H9 (cell line): ENCODE data around the gene GATAD2B. TPM values are rescaled to one million over a fixed set of nuclear protein-coding genes. Genes with fewer than 3 reads are reported as not detected.

ENCODE experiments used
- DNase-seq: peaks from one replicate; pipeline ENCODE4 v3.0.0-alpha.2; 2017
- H2AFZ ChIP-seq: one replicate; pipeline ENCODE4 v1.6.1; 2013; ENCODE audit warnings: mild to moderate bottlenecking, low read length, control low read depth, moderate library complexity
- H2AK5ac ChIP-seq: 2 replicates; pipeline ENCODE4 v1.6.1; 2013; ENCODE audit warnings: low read length, control low read depth, mixed read lengths; ENCODE audit not compliant: insufficient read length
- H2BK120ac ChIP-seq: one replicate; pipeline ENCODE4 v1.6.1; 2013; ENCODE audit warnings: low read depth, mild to moderate bottlenecking, low read length, control low read depth, inconsistent platforms; ENCODE audit not compliant: poor library complexity, severe bottlenecking
- H2BK12ac ChIP-seq: 2 replicates; pipeline ENCODE4 v1.6.1; 2013; ENCODE audit warnings: low read length, control low read depth, mixed read lengths, low read depth; ENCODE audit not compliant: insufficient read length
- H2BK15ac ChIP-seq: 2 replicates; pipeline ENCODE4 v1.6.1; 2013; ENCODE audit warnings: low read depth, low read length, control low read depth
- H2BK20ac ChIP-seq: one replicate; pipeline ENCODE4 v1.6.1; 2013; ENCODE audit warnings: low read depth, mild to moderate bottlenecking, low read length, control low read depth, inconsistent platforms; ENCODE audit not compliant: poor library complexity, severe bottlenecking
- H2BK5ac ChIP-seq: 2 replicates; pipeline ENCODE4 v1.6.1; 2013; ENCODE audit warnings: low read length, control low read depth, mixed read lengths; ENCODE audit not compliant: insufficient read length
- H3K14ac ChIP-seq: 2 replicates; pipeline ENCODE4 v1.6.1; 2013; ENCODE audit warnings: low read length, control low read depth; ENCODE audit not compliant: insufficient read depth
- H3K18ac ChIP-seq: 2 replicates; pipeline ENCODE4 v1.6.1; 2013; ENCODE audit warnings: low read depth, mild to moderate bottlenecking, mixed read lengths, low read length, control low read depth; ENCODE audit not compliant: insufficient read length
- H3K23ac ChIP-seq: 2 replicates; pipeline ENCODE4 v1.6.1; 2013; ENCODE audit warnings: low read length, control low read depth, mixed read lengths, low read depth; ENCODE audit not compliant: insufficient read length
- H3K23me2 ChIP-seq: 2 replicates; pipeline ENCODE4 v1.6.1; 2013; ENCODE audit warnings: low read depth, mild to moderate bottlenecking, mixed read lengths, low read length, control low read depth; ENCODE audit not compliant: insufficient read length, poor library complexity, severe bottlenecking
- H3K27ac ChIP-seq: 2 replicates; pipeline ENCODE4 v1.5.1; 2013; ENCODE audit warnings: low read length, control low read depth, mixed read lengths, low read depth; ENCODE audit not compliant: insufficient read length
- H3K27me3 ChIP-seq: 2 replicates; pipeline ENCODE4 v1.6.1; 2013; ENCODE audit warnings: low read length, control low read depth, inconsistent platforms; ENCODE audit not compliant: insufficient read depth
- H3K4ac ChIP-seq: 2 replicates; pipeline ENCODE4 v1.6.1; 2013; ENCODE audit warnings: low read depth, mild to moderate bottlenecking, control low read depth, inconsistent platforms, low read length, moderate library complexity
- H3K4me1 ChIP-seq: 2 replicates; pipeline ENCODE4 v1.6.1; 2013; ENCODE audit warnings: low read length, control low read depth, inconsistent platforms; ENCODE audit not compliant: insufficient read depth
- H3K4me2 ChIP-seq: 2 replicates; pipeline ENCODE4 v1.6.1; 2013; ENCODE audit warnings: low read length, control low read depth, mixed read lengths; ENCODE audit not compliant: insufficient read length, insufficient read depth
- H3K56ac ChIP-seq: 2 replicates; pipeline ENCODE4 v1.6.1; 2013; ENCODE audit warnings: low read depth, mild to moderate bottlenecking, mixed read lengths, low read length, control low read depth; ENCODE audit not compliant: insufficient read length
- H3K79me1 ChIP-seq: 2 replicates; pipeline ENCODE4 v1.6.1; 2013; ENCODE audit warnings: low read depth, mild to moderate bottlenecking, moderate library complexity, low read length, control low read depth, inconsistent platforms; ENCODE audit not compliant: insufficient read depth, poor library complexity, severe bottlenecking
- H3K79me2 ChIP-seq: 2 replicates; pipeline ENCODE4 v1.6.1; 2013; ENCODE audit warnings: low read length, control low read depth, inconsistent platforms; ENCODE audit not compliant: insufficient read depth
- H3K9ac ChIP-seq: 2 replicates; pipeline ENCODE4 v1.6.1; 2013; ENCODE audit warnings: low read length, control low read depth, mixed read lengths; ENCODE audit not compliant: insufficient read length; ENCODE audit errors: extremely low read depth
- H3K9me3 ChIP-seq: one replicate; pipeline ENCODE4 v1.6.1; 2013; ENCODE audit warnings: low read depth, low read length, inconsistent platforms; ENCODE audit not compliant: control insufficient read depth
- H3T11ph ChIP-seq: one replicate; pipeline ENCODE4 v1.6.1; 2013; ENCODE audit warnings: mild to moderate bottlenecking, low read length, control low read depth, inconsistent platforms
- H4K20me1 ChIP-seq: one replicate; pipeline ENCODE4 v1.6.1; 2013; ENCODE audit not compliant: control insufficient read depth, insufficient read length, insufficient read depth
- H4K5ac ChIP-seq: 2 replicates; pipeline ENCODE4 v1.6.1; 2013; ENCODE audit warnings: low read depth, mild to moderate bottlenecking, mixed read lengths, low read length, control low read depth; ENCODE audit not compliant: insufficient read length
- H4K8ac ChIP-seq: replicated peaks from 2 replicates; pipeline ENCODE4 v1.6.1; 2013; ENCODE audit warnings: low read length, control low read depth, mixed read lengths, low read depth; ENCODE audit not compliant: insufficient read length
- H4K91ac ChIP-seq: 2 replicates; pipeline ENCODE4 v1.6.1; 2013; ENCODE audit warnings: low read depth, mild to moderate bottlenecking, moderate library complexity, mixed read lengths, low read length, control low read depth; ENCODE audit not compliant: insufficient read length
- H3K27ac Mint-ChIP-seq, 3 experiments: 2 replicates in 2 of 3; 3 replicates in 1 of 3; pipeline ENCODE4 v1.8.0; 2020 to 2021; ENCODE audit warnings: mixed read lengths in 3 of 3, mild to moderate bottlenecking in 1 of 3, moderate library complexity in 1 of 3
- H3K27me3 Mint-ChIP-seq: 2 replicates; pipeline ENCODE4 v1.8.0; 2021; ENCODE audit warnings: low read depth, mild to moderate bottlenecking, moderate library complexity, mixed read lengths
- H3K36me3 Mint-ChIP-seq, 3 experiments: 2 replicates in 2 of 3; 3 replicates in 1 of 3; pipeline ENCODE4 v1.8.0; 2020 to 2021; ENCODE audit warnings: low read depth in 3 of 3, mixed read lengths in 3 of 3; ENCODE audit not compliant: insufficient read depth in 1 of 3
- H3K4me1 Mint-ChIP-seq, 2 experiments: 2 replicates each; pipeline ENCODE4 v1.8.0; 2020; ENCODE audit warnings: mixed read lengths in 2 of 2
- H3K4me3 Mint-ChIP-seq, 2 experiments: 2 replicates in 1 of 2; 3 replicates in 1 of 2; pipeline ENCODE4 v1.8.0; 2020 to 2021; ENCODE audit warnings: mild to moderate bottlenecking in 2 of 2, mixed read lengths in 2 of 2, moderate library complexity in 1 of 2
- H3K9me3 Mint-ChIP-seq, 2 experiments: 2 replicates in 1 of 2; 3 replicates in 1 of 2; pipeline ENCODE4 v1.8.0; 2020; ENCODE audit warnings: mild to moderate bottlenecking in 2 of 2, mixed read lengths in 2 of 2, moderate library complexity in 1 of 2
- CTCF ChIP-seq: fragments of 200-600 bp; sonication (generic); conservative IDR thresholded peaks from 3 replicates; pipeline ENCODE4 v1.8.0; 2021; ENCODE audit warnings: antibody characterized with exemption, mild to moderate bottlenecking
- WGBS: extraction: QIAGEN DNeasy Blood & Tissue Kit; methylation state at CpG from one replicate; pipeline ENCODE4 v1.1.7; 2013; ENCODE audit warnings: missing lambda C conversion rate, low lambda C conversion rate, mixed read lengths; ENCODE audit not compliant: insufficient read length; ENCODE audit errors: extremely low coverage; 5-methylcytosine and 5-hydroxymethylcytosine counted together
- total RNA-seq: library from RNA; stranded (reverse); gene quantifications from 2 replicates; pipeline ENCODE4 v1.2.1, GENCODE V29; 2021

Gene GATAD2B
- total RNA-seq, 1 experiment from 2014 or later: 44.1 TPM

GRCh38 chr1:153933430-153933829 is 10.7 kb upstream of the GATAD2B start:
- no peak overlapping the region for H4K8ac ChIP-seq
- H3K27me3 ChIP-seq: no peaks in the 10 kb centered on the region
- H4K5ac ChIP-seq: no peak overlapping the region
- H2BK120ac ChIP-seq: no peak overlapping the region
- no peak overlapping the region for H3K9ac ChIP-seq
- no peaks in the 10 kb centered on the region for H3K4me1 ChIP-seq
- H3K36me3 Mint-ChIP-seq: peaks cover 44 to 72% (median 65%) of the 10 kb centered on the region in 3 experiments
- H3K27ac ChIP-seq: no peak overlapping the region
- H3T11ph ChIP-seq: no peak overlapping the region
- H3K23me2 ChIP-seq: no peaks in the 10 kb centered on the region
- no peaks in the 10 kb centered on the region for H3K79me1 ChIP-seq
- no peak overlapping the region for H3K27ac Mint-ChIP-seq
- no peak overlapping the region for H2BK20ac ChIP-seq
- no peak overlapping the region for H2BK12ac ChIP-seq
- H3K56ac ChIP-seq: no peak overlapping the region
- H3K4me1 Mint-ChIP-seq: no peaks in the 10 kb centered on the region
- WGBS: no CpG with 5 or more reads among the region's 14 CpGs
- TF ChIP-seq CTCF: no peak
- no peaks in the 10 kb centered on the region for H3K9me3 Mint-ChIP-seq
- DNase-seq: no peak
- no peak overlapping the region for H3K4me3 Mint-ChIP-seq
- no peak overlapping the region for H2AFZ ChIP-seq
- no peaks in the 10 kb centered on the region for H3K9me3 ChIP-seq
- no peak overlapping the region for H2AK5ac ChIP-seq
- no peak overlapping the region for H3K14ac ChIP-seq
- H3K4ac ChIP-seq: no peak overlapping the region
- H2BK5ac ChIP-seq: no peak overlapping the region
- no peak overlapping the region for H2BK15ac ChIP-seq
- no peak overlapping the region for H3K18ac ChIP-seq
- H4K20me1 ChIP-seq: peaks cover 3% of the 10 kb centered on the region
- no peak overlapping the region for H4K91ac ChIP-seq
- no peak overlapping the region for H3K23ac ChIP-seq
- no peak overlapping the region for H3K4me2 ChIP-seq
- no peaks in the 10 kb centered on the region for H3K27me3 Mint-ChIP-seq
- H3K79me2 ChIP-seq: no peaks in the 10 kb centered on the region
